Measurements from ENCODE around the gene EDNRA. TPM values are rescaled to one million over a fixed set of nuclear protein-coding genes. Genes with fewer than 3 reads are reported as not detected.

Gene EDNRA
- total and polyA plus RNA-seq, 9 of the 15 experiments (the other 6 are each of a cell fraction or from before 2014, with no cell fraction given) = not detected

- TF ChIP-seq E2F8 (IDR thresholded peaks at IDR 0.05; ENCODE audit: low read depth, partially characterized antibody) (no peak), HES1 (IDR thresholded peaks at IDR 0.05; ENCODE audit: low read depth) (no peak), SREBF1 (IDR thresholded peaks at IDR 0.05; ENCODE audit: borderline replicate concordance, low read depth, low read length) (no peak), HLTF (IDR thresholded peaks at IDR 0.05) (no peak), ZNF3 (CRISPR knock-in tag; IDR thresholded peaks at IDR 0.05) (no peak), ESRRB (CRISPR knock-in tag; IDR thresholded peaks at IDR 0.05; ENCODE audit: borderline replicate concordance) (no peak), COPS2 (conservative IDR thresholded peaks at IDR 0.05) (no peak), PHTF2 (CRISPR knock-in tag; IDR thresholded peaks at IDR 0.05) (no peak)
These were observed 49.2 kb downstream of the EDNRA start (continued) for GRCh38 chr4:147530134-147530533.

- Histone ChIP-seq H2AFZ (ENCODE audit: low read depth, low read length) (no peak overlapping the region), H3K9ac (ENCODE audit: insufficient read depth in 1 of 2, low read depth in 2 of 2, low read length in 2 of 2) (no peak overlapping the region), H3K27ac (ENCODE audit: extremely low read depth, low read depth, low read length) (no peak overlapping the region), H3K4me1 (replicated peaks in 1 of 2; ENCODE audit: control insufficient read depth in 2 of 2, insufficient read depth in 2 of 2, low read length in 2 of 2) (no peaks in the 10 kb centered on the region), H3K27me3 (ENCODE audit: control insufficient read depth in 2 of 2, insufficient read depth in 2 of 2, low read length in 2 of 2) (no peaks in the 10 kb centered on the region), H3K9me1 (ENCODE audit: control insufficient read depth, insufficient read depth, low read length) (no peaks in the 10 kb centered on the region), H3K4me3 (no peak overlapping the region), H3K4me2 (ENCODE audit: insufficient read depth, low read length) (no peak overlapping the region), H4K20me1 (replicated peaks; ENCODE audit: control insufficient read depth, insufficient read depth, low read length) (no peaks in the 10 kb centered on the region), H3K9me3 (replicated peaks; ENCODE audit: control insufficient read depth, insufficient read depth, low read depth, low read length) (no peaks in the 10 kb centered on the region), H3K79me2 (ENCODE audit: control insufficient read depth, insufficient read depth, low read length) (no peaks in the 10 kb centered on the region), H3K36me3 (ENCODE audit: control insufficient read depth, insufficient read depth, low read length) (no peaks in the 10 kb centered on the region)
- ChIA-PET POLR2A (no interaction called here), CTCF (ENCODE audit: low intra/inter-chr PET ratio) (no interaction called here)
- ATAC-seq (no peak), DNase-seq (ENCODE audit: extremely low read depth in 1 of 4, low spot score in 3 of 4) (no peak), FAIRE-seq (no peak)
- in situ Hi-C loops (cut with MboI) (no loop called here), intact Hi-C loops (cut with micrococcal nuclease) (no loop called here)
- BruUV-seq (replicated peaks) = no TSS peak
- WGBS (ENCODE audit: insufficient coverage, low coverage, missing lambda C conversion rate) = 1% methylated on average over 4 of the region's 4 CpGs
- TF ChIP-seq DDX20 (tag; IDR thresholded peaks at IDR 0.05; ENCODE audit: low read depth) = no peak
- TF ChIP-seq ZC3H8 (IDR thresholded peaks at IDR 0.05) = no peak
- no peak for TF ChIP-seq TCF7 (IDR thresholded peaks at IDR 0.05; ENCODE audit: borderline replicate concordance)
- TF ChIP-seq GTF2B (IDR thresholded peaks at IDR 0.05; ENCODE audit: extremely low read depth, insufficient read length) = no peak
- no peak for TF ChIP-seq ZNF24 (IDR thresholded peaks at IDR 0.05)
- no peak for TF ChIP-seq NCOA1 (IDR thresholded peaks at IDR 0.05; ENCODE audit: low read depth)
- no peak for TF ChIP-seq HES1 (IDR thresholded peaks at IDR 0.05; ENCODE audit: low read depth)
- TF ChIP-seq PTRF (tag; IDR thresholded peaks at IDR 0.05) = no peak
- no peak for TF ChIP-seq ZNF143 (CRISPR knock-in tag; IDR thresholded peaks at IDR 0.05)
- TF ChIP-seq NR2C2 (CRISPR knock-in tag; IDR thresholded peaks at IDR 0.05) = no peak
- TF ChIP-seq NR2C2 (tag; IDR thresholded peaks at IDR 0.05) = no peak
- TF ChIP-seq CHCHD3 (CRISPR knock-in tag; IDR thresholded peaks at IDR 0.05) = no peak
- TF ChIP-seq GATA2 (CRISPR knock-in tag; IDR thresholded peaks at IDR 0.05) = no peak
These were observed 49.8 kb downstream of the EDNRA start for GRCh38 chr4:147530723-147531122.
